GM12878 (cell line): Measurements from ENCODE around the gene CLEC16A. TPM values are rescaled to one million over a fixed set of nuclear protein-coding genes. Genes with fewer than 3 reads are reported as not detected.

Experiments used
- EGR1 ChIP-seq, 2 experiments: IDR thresholded peaks; 1 replicate in 1 of 2; 2 replicates in 1 of 2; pipeline ENCODE4 v1.6.1; 2011 to 2012; ENCODE audit warnings: low read depth in 2 of 2, low read length in 2 of 2, borderline replicate concordance in 1 of 2, mild to moderate bottlenecking in 1 of 2, moderate library complexity in 1 of 2
- EP300 ChIP-seq, 2 experiments: fragments of 150-350 bp in 1 of 2; IDR thresholded peaks; 2 replicates each; pipeline ENCODE4 v1.6.1; 2011 to 2012; ENCODE audit warnings: low read depth in 2 of 2, low read length in 2 of 2, borderline replicate concordance in 1 of 2, improper control_type of control experiment in 1 of 2, inconsistent platforms in 1 of 2; ENCODE audit not compliant: control insufficient read depth in 1 of 2
- LARP7 ChIP-seq: fragments of 450-650 bp; IDR thresholded peaks from 2 replicates; pipeline ENCODE4 v1.6.1; 2017; ENCODE audit warnings: mild to moderate bottlenecking
- POLR2AphosphoS5 ChIP-seq: IDR thresholded peaks from 2 replicates; pipeline ENCODE4 v1.6.1; 2011; ENCODE audit warnings: mild to moderate bottlenecking, low read length, inconsistent platforms
- RELA ChIP-seq: fragments of 450-650 bp; IDR thresholded peaks from 2 replicates; pipeline ENCODE4 v1.8.0; 2014; ENCODE audit warnings: borderline replicate concordance; ENCODE audit not compliant: partially characterized antibody
- SPI1 ChIP-seq: IDR thresholded peaks from 2 replicates; pipeline ENCODE4 v1.6.1; 2011; ENCODE audit warnings: low read depth, mild to moderate bottlenecking, low read length, moderate library complexity, borderline replicate concordance; ENCODE audit not compliant: insufficient read depth
- polyA plus RNA-seq, 11 experiments: library from polyadenylated mRNA; depleted of rRNA in 4 of 11; unstranded in 6 of 11; stranded (reverse) in 5 of 11; fragments of >200 nt; fragmentation: Nextera tagmentation in 4 of 11; fragmentation: Illumina TruSeq in 1 of 11; extraction: Ambion mirVana in 4 of 11; extraction: Trizol in 1 of 11; gene quantifications; 1 replicate in 1 of 11; 2 replicates in 10 of 11; pipeline versions ENCODE4 v1.2.1 to v1.2.3, GENCODE V29; 2011 to 2016; ENCODE audit warnings: inconsistent platforms in 2 of 11, missing spikeins in 2 of 11, low read depth in 1 of 11
- total RNA-seq, 4 experiments: library from RNA; depleted of rRNA in 3 of 4; stranded (reverse); fragments of >200 nt in 3 of 4; fragmentation: Illumina TruSeq in 1 of 4; extraction: Trizol in 1 of 4; gene quantifications; 2 replicates each; pipeline versions ENCODE4 v1.2.1 to v1.2.3, GENCODE V29; 2013 to 2021
- TF ChIP-seq, protein P1 (sequence below): fragments of 450-650 bp; conservative IDR thresholded peaks from 2 replicates; pipeline ENCODE4 v1.6.1; 2017; ENCODE audit warnings: mild to moderate bottlenecking, moderate library complexity

The CLEC16A gene
- total and polyA plus RNA-seq, 10 of the 15 experiments (the other 5 are each of a cell fraction or from before 2014, with no cell fraction given): 1.5 to 28.8 (median 19.2) TPM

DNA sequence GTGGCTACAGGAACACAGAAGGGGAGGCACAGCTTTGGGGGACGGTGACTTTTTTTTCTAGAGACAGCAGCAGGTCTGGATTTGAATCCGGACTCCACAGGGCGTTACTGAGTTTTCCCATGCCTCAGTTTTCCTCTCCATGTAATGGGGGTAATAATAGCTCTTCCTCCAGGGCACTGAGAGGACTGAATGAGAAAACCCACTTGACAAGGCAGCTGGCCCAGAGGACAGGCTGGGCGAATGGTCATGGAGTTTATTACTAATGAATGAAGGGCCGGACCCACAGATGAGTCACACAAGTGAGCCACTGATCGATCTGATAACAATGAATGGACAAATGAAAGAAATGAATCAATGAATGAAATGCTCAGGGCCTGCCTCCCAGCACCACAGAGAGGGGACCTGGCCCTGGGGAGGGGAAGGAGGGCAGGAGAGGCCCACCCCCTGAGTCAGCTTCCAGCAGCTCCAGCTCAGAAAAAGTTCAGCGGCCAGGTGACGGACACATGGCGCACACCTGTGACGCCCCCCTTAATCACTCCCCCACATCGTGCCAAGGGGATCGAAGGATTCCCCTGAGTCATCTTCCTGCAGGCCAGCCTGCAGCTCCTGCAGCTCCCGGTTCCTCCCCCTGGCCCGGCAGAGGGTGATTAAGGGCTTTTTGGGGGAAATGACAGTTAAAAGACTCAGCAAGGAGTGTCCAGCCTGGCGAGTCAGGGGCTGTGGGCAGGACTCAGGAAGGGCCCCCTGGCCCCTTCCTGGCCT lies 257.3 kb downstream of the CLEC16A start (continued):
- TF ChIP-seq LARP7 (0 out of 2 replicates have a peak, but pooled peaks have one; percentile 10), SPI1 (peak; percentile 45; the same call in 1 of the 2 replicates), EP300 (IDR thresholded peaks at IDR 0.05; ENCODE audit: borderline replicate concordance in 1 of 2, control insufficient read depth in 1 of 2, low read depth in 2 of 2, low read length in 2 of 2) (peak in 1 of 2 experiments; percentile 28; a peak in 1 of 4 replicates), POLR2AphosphoS5 (no peak), EGR1 (IDR thresholded peaks at IDR 0.05; ENCODE audit: borderline replicate concordance in 1 of 2, low read depth in 2 of 2, low read length in 2 of 2) (0 out of 3 replicates have a peak, but pooled peaks of 1 of the 2 experiments have one; percentile 16), RELA (no peak)
- TF ChIP-seq, protein P1, sequence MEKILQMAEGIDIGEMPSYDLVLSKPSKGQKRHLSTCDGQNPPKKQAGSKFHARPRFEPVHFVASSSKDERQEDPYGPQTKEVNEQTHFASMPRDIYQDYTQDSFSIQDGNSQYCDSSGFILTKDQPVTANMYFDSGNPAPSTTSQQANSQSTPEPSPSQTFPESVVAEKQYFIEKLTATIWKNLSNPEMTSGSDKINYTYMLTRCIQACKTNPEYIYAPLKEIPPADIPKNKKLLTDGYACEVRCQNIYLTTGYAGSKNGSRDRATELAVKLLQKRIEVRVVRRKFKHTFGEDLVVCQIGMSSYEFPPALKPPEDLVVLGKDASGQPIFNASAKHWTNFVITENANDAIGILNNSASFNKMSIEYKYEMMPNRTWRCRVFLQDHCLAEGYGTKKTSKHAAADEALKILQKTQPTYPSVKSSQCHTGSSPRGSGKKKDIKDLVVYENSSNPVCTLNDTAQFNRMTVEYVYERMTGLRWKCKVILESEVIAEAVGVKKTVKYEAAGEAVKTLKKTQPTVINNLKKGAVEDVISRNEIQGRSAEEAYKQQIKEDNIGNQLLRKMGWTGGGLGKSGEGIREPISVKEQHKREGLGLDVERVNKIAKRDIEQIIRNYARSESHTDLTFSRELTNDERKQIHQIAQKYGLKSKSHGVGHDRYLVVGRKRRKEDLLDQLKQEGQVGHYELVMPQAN: no peak
